Measurements from ENCODE around the gene FAM43B. TPM values are rescaled to one million over a fixed set of nuclear protein-coding genes. Genes with fewer than 3 reads are reported as not detected.

FAM43B gene
- 0.11 and 0.31 TPM in 2 replicates for total RNA-seq

GRCh38 chr1:20551945-20552727 lies at the start of gene FAM43B:
TSS of gene FAM43B (plus strand) at chr1:20552573. CDS start at chr1:20552974, 401 bp downstream.

GRCh38 chr1:20507564-20508410 lies 44.6 kb upstream of the FAM43B start, which contains the start of gene MUL1:
TSS of gene MUL1 (minus strand) at chr1:20508151. CDS start at chr1:20508024, 127 bp downstream.

GRCh38 chr1:20588634-20589225 lies 36.4 kb downstream of the FAM43B start, which contains the start of gene CDA:
TSS of gene CDA (plus strand) at chr1:20589097. CDS start at chr1:20589130, 33 bp downstream.

Other genes starting within 250 kb of the FAM43B start
- 18.5 and 26.4 TPM in 2 replicates for gene CAMK2N1, start 66.4 kb upstream of the FAM43B start, total RNA-seq
- gene MUL1, start 44.4 kb upstream of the FAM43B start, total RNA-seq = 30.5 and 34.2 TPM in 2 replicates
- 24.3 and 35.7 TPM in 2 replicates for gene CDA, start 36.5 kb downstream of the FAM43B start, total RNA-seq
- 62.9 and 106 TPM in 2 replicates for gene PINK1, start 80.9 kb downstream of the FAM43B start, total RNA-seq
- 377 and 487 TPM in 2 replicates for gene DDOST, start 108.8 kb downstream of the FAM43B start, total RNA-seq
- gene KIF17, start 165.4 kb downstream of the FAM43B start, total RNA-seq = 0.94 and 4.1 TPM in 2 replicates
- gene SH2D5, start 180.1 kb downstream of the FAM43B start, total RNA-seq = 77.1 and 90.8 TPM in 2 replicates
- gene HP1BP3, start 234.7 kb downstream of the FAM43B start, total RNA-seq = 96.5 and 114 TPM in 2 replicates